Heart left ventricle (tissue), 13 donors: ENCODE results near the gene ITPRID2.

Source experiments
- POLR2A ChIP-seq, 2 donors: fragments of 450-650 bp; IDR thresholded peaks; one replicate each; pipeline ENCODE4 v1.6.1; 2017; ENCODE audit warnings: antibody characterized with exemption in 2 of 2, mild to moderate bottlenecking in 2 of 2, moderate library complexity in 2 of 2
- TF ChIP-seq, protein P1 (sequence below), 12 donors: fragments of 200-600 bp; sonication (generic) in 4 of 12; IDR thresholded peaks; one replicate each; pipeline versions ENCODE4 v1.5.0 to v1.8.0; 2018 to 2022; ENCODE audit warnings: antibody characterized with exemption in 12 of 12, mild to moderate bottlenecking in 5 of 12
- donor health status: ischemic (EF 13 %, LVEDD 7.1; RV severe dilation, severe dysfunction).
- donor health status: DM: no; HTN: yes; CAD: no.
- donor health status: DM: no; HTN: no; CAD: no.
- donor health status: ischemic (EF 25% LVEDD 6.9; RV normal size, moderate dysfunction).
- donor health status: ischemic (EF 25% LVEDD 5.7; RV mildly dilated, moderate dysfunction).
- donor health status: ischemic (EF 35%, LVEDD 5.7; RV mildly dilated, moderate dysfunction).
- donor health status: nonischemic (EF 11% LVEDD 7.7; RV severe dilation, severe dysfunction).
- donor health status: DM: yes; HTN: yes; CAD: no.
- donor health status: PGD.
- donor health status: ischemic (EF 29% LVEDD 5.4; RV normal size, mild dysfunction).
- donor health status: nonischemic (EF 23%, LVEDD 6.1; RV moderate dilation, normal function).

GRCh38 chr2:181952404-181953226 lies 61.1 kb downstream of the ITPRID2 start:
- TF ChIP-seq, protein P1, sequence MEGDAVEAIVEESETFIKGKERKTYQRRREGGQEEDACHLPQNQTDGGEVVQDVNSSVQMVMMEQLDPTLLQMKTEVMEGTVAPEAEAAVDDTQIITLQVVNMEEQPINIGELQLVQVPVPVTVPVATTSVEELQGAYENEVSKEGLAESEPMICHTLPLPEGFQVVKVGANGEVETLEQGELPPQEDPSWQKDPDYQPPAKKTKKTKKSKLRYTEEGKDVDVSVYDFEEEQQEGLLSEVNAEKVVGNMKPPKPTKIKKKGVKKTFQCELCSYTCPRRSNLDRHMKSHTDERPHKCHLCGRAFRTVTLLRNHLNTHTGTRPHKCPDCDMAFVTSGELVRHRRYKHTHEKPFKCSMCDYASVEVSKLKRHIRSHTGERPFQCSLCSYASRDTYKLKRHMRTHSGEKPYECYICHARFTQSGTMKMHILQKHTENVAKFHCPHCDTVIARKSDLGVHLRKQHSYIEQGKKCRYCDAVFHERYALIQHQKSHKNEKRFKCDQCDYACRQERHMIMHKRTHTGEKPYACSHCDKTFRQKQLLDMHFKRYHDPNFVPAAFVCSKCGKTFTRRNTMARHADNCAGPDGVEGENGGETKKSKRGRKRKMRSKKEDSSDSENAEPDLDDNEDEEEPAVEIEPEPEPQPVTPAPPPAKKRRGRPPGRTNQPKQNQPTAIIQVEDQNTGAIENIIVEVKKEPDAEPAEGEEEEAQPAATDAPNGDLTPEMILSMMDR (IDR thresholded peaks at IDR 0.05), result no peak
- TF ChIP-seq POLR2A (IDR thresholded peaks at IDR 0.05), result no peak
